A673 (cell line): ENCODE results near the gene TBC1D19. TPM values are rescaled to one million over a fixed set of nuclear protein-coding genes. Genes with fewer than 3 reads are reported as not detected.
A peak's percentile ranks its signal among the peaks of the same experiment; 100 is the strongest.

Experiments used
- BruUV-seq: library from RNA; stranded (reverse); fragments of 400-500 nt; replicated peaks from 2 replicates; lab custom pipeline; 2021; lab: Mats Ljungman, UMichigan
- CTCF ChIA-PET: fragments of 300-600 bp; sonication (Branson Sonifier 250); formaldehyde crosslinking; loops from one replicate; lab custom pipeline; 2022; ENCODE audit warnings: antibody characterized with exemption; lab: Charles Lee
- POLR2A ChIA-PET: fragments of 300-600 bp; sonication (Branson Sonifier 250); formaldehyde crosslinking; loops from one replicate; lab custom pipeline; 2022; ENCODE audit warnings: antibody characterized with exemption; ENCODE audit not compliant: low non-redundant PET; lab: Charles Lee
- DNase-seq: peaks from one replicate; pipeline ENCODE4 v3.0.0-alpha.2; 2015; ENCODE audit warnings: low spot score
- H3K27ac ChIP-seq: fragments of 200-600 bp; sonication (generic); 2 replicates; pipeline ENCODE4 v1.5.1; 2016; ENCODE audit warnings: mixed run types, low read depth, mild to moderate bottlenecking, mixed read lengths, antibody characterized with exemption, low read length; ENCODE audit not compliant: poor library complexity, severe bottlenecking
- H3K27me3 ChIP-seq: fragments of 200-600 bp; sonication (generic); replicated peaks from 2 replicates; pipeline ENCODE4 v1.6.1; 2017; ENCODE audit warnings: mixed run types, low read depth, mild to moderate bottlenecking, mixed read lengths, antibody characterized with exemption, low read length; ENCODE audit not compliant: insufficient read depth, poor library complexity
- H3K36me3 ChIP-seq: fragments of 200-600 bp; sonication (generic); 2 replicates; pipeline ENCODE4 v1.6.1; 2016; ENCODE audit warnings: mixed run types, mild to moderate bottlenecking, mixed read lengths, antibody characterized with exemption, low read length; ENCODE audit not compliant: insufficient read depth, poor library complexity, severe bottlenecking
- H3K4me1 ChIP-seq: fragments of 200-600 bp; sonication (generic); 2 replicates; pipeline ENCODE4 v1.6.1; 2017; ENCODE audit warnings: mixed run types, mild to moderate bottlenecking, mixed read lengths, antibody characterized with exemption, low read length; ENCODE audit not compliant: insufficient read depth, poor library complexity, severe bottlenecking
- H3K4me3 ChIP-seq: fragments of 200-600 bp; sonication (generic); 2 replicates; pipeline ENCODE4 v1.5.1; 2016; ENCODE audit warnings: low read depth, mixed run types, mild to moderate bottlenecking, mixed read lengths, low read length; ENCODE audit not compliant: poor library complexity, severe bottlenecking
- H3K9me3 ChIP-seq: fragments of 200-600 bp; sonication (generic); 2 replicates; pipeline ENCODE4 v1.6.1; 2016; ENCODE audit warnings: mixed run types, low read depth, mild to moderate bottlenecking, mixed read lengths, antibody characterized with exemption, low read length; ENCODE audit not compliant: poor library complexity, severe bottlenecking
- CTCF ChIP-seq: fragments of 300-800, 200-600 bp; sonication (generic); conservative IDR thresholded peaks from 2 replicates; pipeline ENCODE4 v1.5.1; 2017; ENCODE audit warnings: low read depth, mild to moderate bottlenecking, antibody characterized with exemption, low read length, moderate library complexity, mixed read lengths
- EZH2 ChIP-seq: fragments of 200-600 bp; sonication (generic); IDR thresholded peaks from 2 replicates; pipeline ENCODE4 v1.6.1; 2017; ENCODE audit warnings: borderline replicate concordance, low read depth, mild to moderate bottlenecking, mixed read lengths, antibody characterized with exemption, low read length; ENCODE audit not compliant: poor library complexity, severe bottlenecking
- intact Hi-C: fragments of 100-400 bp; cut with micrococcal nuclease; formaldehyde crosslinking; loops from one replicate; pipeline ENCODE4 v1.10.0; 2022; ENCODE audit not compliant: unreplicated experiment
- total RNA-seq: library from RNA; stranded (reverse); gene quantifications from 2 replicates; pipeline ENCODE4 v1.2.3, GENCODE V29; 2021

The TBC1D19 gene
- total RNA-seq, 1 experiment from 2014 or later, result 9.9 TPM

- BruUV-seq, result no TSS peak
- peak overlapping the region; percentile 44 for H3K27ac ChIP-seq
- H3K27me3 ChIP-seq, result no peaks in the 10 kb centered on the region
- POLR2A ChIA-PET, result interaction anchor here (0.5 to 0.7 kb wide), 3 partner anchors 13 to 988 kb away, joined by 3 to 7 read pairs (median 3); no protein-coding TSS in a partner anchor
- H3K36me3 ChIP-seq, result no peaks in the 10 kb centered on the region
- H3K4me1 ChIP-seq, result peaks cover 40% of the 10 kb centered on the region
- intact Hi-C loops, result loop anchor here (10.0 kb wide), 2 partner anchors 286 to 436 kb away; no protein-coding TSS in a partner anchor
- H3K4me3 ChIP-seq, result no peak overlapping the region
- no peaks in the 10 kb centered on the region for H3K9me3 ChIP-seq
- no peak for TF ChIP-seq EZH2
- TF ChIP-seq CTCF, result no peak
- CTCF ChIA-PET, result no interaction called here
- DNase-seq, result peak; percentile 96
Measured at GRCh38 chr4:26568446-26568994, 15.4 kb upstream of the TBC1D19 start.

GRCh38 chr4:26570596-26570995 is 13.3 kb upstream of the TBC1D19 start:
- Histone ChIP-seq H3K4me1 (peaks cover 45% of the 10 kb centered on the region), H3K27me3 (no peaks in the 10 kb centered on the region), H3K4me3 (no peak overlapping the region), H3K36me3 (no peaks in the 10 kb centered on the region), H3K27ac (no peak overlapping the region), H3K9me3 (no peaks in the 10 kb centered on the region)
- intact Hi-C loops, result no loop called here
- no peak for DNase-seq
- BruUV-seq, result no TSS peak
- POLR2A ChIA-PET, result no interaction called here
- TF ChIP-seq EZH2, result no peak
- no peak for TF ChIP-seq CTCF
- CTCF ChIA-PET, result no interaction called here

DNA sequence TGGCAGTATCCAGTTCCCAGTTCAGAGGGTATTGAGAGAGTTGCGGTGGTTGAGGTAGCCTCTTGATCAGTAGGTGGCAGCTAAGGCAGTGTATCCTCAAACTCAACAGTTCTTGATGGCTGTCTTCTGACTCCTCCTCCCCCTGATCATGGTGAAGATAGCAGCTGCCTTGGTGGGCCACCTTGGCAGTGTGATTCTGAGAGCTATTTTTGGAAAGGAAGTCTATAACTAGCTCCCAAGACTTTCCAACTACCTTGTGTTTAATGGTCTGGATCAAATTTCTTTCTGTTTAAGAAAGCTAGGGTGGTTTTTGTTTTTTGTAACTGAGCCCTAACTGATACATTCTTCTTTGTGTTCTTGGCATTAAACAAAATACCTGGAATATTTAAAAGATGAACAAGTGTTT is 10.5 kb upstream of the TBC1D19 start:
- Histone ChIP-seq H3K4me3 (no peak overlapping the region), H3K27ac (no peak overlapping the region), H3K9me3 (no peaks in the 10 kb centered on the region), H3K4me1 (peaks cover 31% of the 10 kb centered on the region), H3K36me3 (no peaks in the 10 kb centered on the region), H3K27me3 (no peaks in the 10 kb centered on the region)
- no peak for TF ChIP-seq EZH2
- TF ChIP-seq CTCF, result no peak
- intact Hi-C loops, result no loop called here
- no TSS peak for BruUV-seq
- CTCF ChIA-PET, result no interaction called here
- DNase-seq, result peak; percentile 6
- POLR2A ChIA-PET, result no interaction called here
